GM12864 (cell line): Measurements from ENCODE around the gene MINK1.
A peak's percentile ranks its signal among the peaks of the same experiment; 100 is the strongest.
"Not testable (repeated sequence)": the region's sequence is repeated elsewhere in the genome, so short reads cannot be mapped to it uniquely, and the experiment has no call there.

ENCODE experiments used
- DNase-seq: peaks from one replicate; pipeline ENCODE4 v3.0.0-alpha.2; 2011; ENCODE audit warnings: low read depth
- H3K4me3 ChIP-seq: 2 replicates; pipeline ENCODE4 v1.5.1; 2011; ENCODE audit warnings: mild to moderate bottlenecking, low read depth, low read length, control low read depth
- CTCF ChIP-seq: IDR thresholded peaks from 2 replicates; pipeline ENCODE4 v1.5.1; 2011; ENCODE audit warnings: low read depth, mild to moderate bottlenecking, moderate library complexity, low read length, control low read depth, inconsistent platforms; ENCODE audit errors: missing control alignments

MINK1 gene

GRCh38 chr17:4812690-4813089 lies 20.4 kb upstream of the MINK1 start:
- H3K4me3 ChIP-seq, result no peak overlapping the region
- TF ChIP-seq CTCF, result no peak
- no peak for DNase-seq

- no peak for DNase-seq
- TF ChIP-seq CTCF, result peak; percentile 39
- H3K4me3 ChIP-seq, result no peak overlapping the region
Observed at GRCh38 chr17:4815043-4815675, 18.0 kb upstream of the MINK1 start.

- DNase-seq, result no peak
- H3K4me3 ChIP-seq, result no peak overlapping the region
- TF ChIP-seq CTCF, result no peak
Observed at GRCh38 chr17:4816826-4817225, 16.3 kb upstream of the MINK1 start.

DNA sequence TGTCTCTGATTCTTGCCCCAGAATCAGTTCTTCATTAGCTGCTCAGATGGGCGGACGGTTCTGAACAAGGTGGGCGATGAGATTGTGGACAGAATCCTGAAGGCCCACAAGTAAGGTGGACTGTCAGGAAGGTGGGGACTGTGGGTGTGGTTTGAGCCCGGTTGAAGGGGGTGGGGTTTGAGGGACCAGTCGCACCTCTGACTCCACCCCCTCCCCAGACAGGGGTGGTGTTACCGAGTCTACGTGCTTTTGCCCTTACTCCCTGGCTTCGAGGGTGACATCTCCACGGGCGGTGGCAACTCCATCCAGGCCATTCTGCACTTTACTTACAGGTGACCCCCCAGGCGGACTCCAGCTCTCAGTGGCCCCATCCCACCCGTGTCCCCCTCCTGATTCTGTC lies 14.9 kb upstream of the MINK1 start:
- no peak overlapping the region for H3K4me3 ChIP-seq
- no peak for TF ChIP-seq CTCF
- no peak for DNase-seq

DNA sequence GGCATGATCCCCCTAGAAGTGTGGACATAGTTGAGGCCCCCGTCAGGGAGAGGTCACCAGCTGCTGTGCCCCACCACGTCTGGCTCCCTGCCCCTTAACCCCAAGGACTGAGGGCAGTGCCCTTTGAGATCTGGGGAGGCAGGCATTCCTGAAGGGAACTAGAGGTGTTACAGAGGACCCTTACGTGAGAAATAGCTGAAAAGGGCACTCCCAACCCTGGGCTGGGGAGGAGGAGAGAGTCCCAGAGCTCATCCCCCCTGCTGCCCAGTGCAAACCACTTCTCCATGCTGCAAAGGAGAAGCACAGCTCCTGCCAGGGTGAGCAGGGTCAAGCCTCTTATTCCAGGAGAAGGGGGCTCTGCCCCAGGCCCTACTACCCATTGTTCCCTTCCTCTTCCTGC lies 10.3 kb upstream of the MINK1 start:
- no peak for TF ChIP-seq CTCF
- H3K4me3 ChIP-seq, result no peak overlapping the region
- DNase-seq, result no peak

GRCh38 chr17:4823373-4824089 lies 9.6 kb upstream of the MINK1 start:
- DNase-seq, result no peak
- H3K4me3 ChIP-seq, result no peak overlapping the region
- TF ChIP-seq CTCF, result no peak

- TF ChIP-seq CTCF, result no peak
- no peak overlapping the region for H3K4me3 ChIP-seq
- DNase-seq, result no peak
Observed at GRCh38 chr17:4827399-4827798, 5.7 kb upstream of the MINK1 start.

DNA sequence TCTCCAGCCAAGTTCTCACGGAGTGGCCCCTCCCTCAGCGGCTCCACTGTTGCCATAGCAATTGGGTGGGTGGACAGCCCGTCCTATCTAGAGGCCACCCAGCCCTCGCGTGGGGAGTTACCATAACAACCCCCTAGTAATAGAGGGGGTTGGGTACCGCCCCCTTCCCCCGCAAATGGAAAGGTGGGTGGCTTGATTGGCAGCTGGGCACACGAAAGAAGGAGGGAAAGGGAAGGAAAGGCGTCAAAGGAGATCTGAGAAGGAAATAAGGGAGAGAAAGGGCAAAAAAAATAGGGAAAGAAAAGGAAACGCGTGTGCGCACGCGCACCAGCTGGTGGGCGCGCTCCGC lies 337 bp upstream of the MINK1 start:
- not testable (repeated sequence) for DNase-seq
- H3K4me3 ChIP-seq, result peak overlapping the region; percentile 83
